Spleen (tissue), 11 donors: Measurements from ENCODE around the gene OPCML. TPM values are rescaled to one million over a fixed set of nuclear protein-coding genes. Genes with fewer than 3 reads are reported as not detected.

Source experiments
- DNase-seq: peaks from one replicate; pipeline ENCODE4 v3.0.0-alpha.2; 2020
- H3K27ac ChIP-seq, 8 donors: fragments of 200-600 bp; sonication (generic) in 7 of 8; 1 replicate in 4 of 8; 2 replicates in 4 of 8; pipeline versions ENCODE4 v1.5.0 to v1.8.0; 2016 to 2021; ENCODE audit warnings: inconsistent platforms in 4 of 8, mild to moderate bottlenecking in 4 of 8, moderate library complexity in 1 of 8
- H3K27me3 ChIP-seq, 7 donors: fragments of 200-600 bp; sonication (generic) in 6 of 7; replicated peaks in 1 of 7; 1 replicate in 4 of 7; 2 replicates in 3 of 7; pipeline versions ENCODE4 v1.5.0 to v1.8.0; 2016 to 2021; ENCODE audit warnings: inconsistent platforms in 3 of 7, mild to moderate bottlenecking in 1 of 7
- H3K36me3 ChIP-seq, 6 donors: fragments of 200-600 bp; sonication (generic) in 5 of 6; 1 replicate in 4 of 6; 2 replicates in 2 of 6; pipeline versions ENCODE4 v1.5.0 to v1.8.0; 2016 to 2021; ENCODE audit warnings: inconsistent platforms in 2 of 6
- H3K4me1 ChIP-seq, 6 donors: fragments of 200-600 bp; sonication (generic) in 5 of 6; 1 replicate in 3 of 6; 2 replicates in 3 of 6; pipeline versions ENCODE4 v1.5.0 to v1.8.0; 2016 to 2021; ENCODE audit warnings: inconsistent platforms in 3 of 6
- H3K4me3 ChIP-seq, 8 donors: fragments of 200-600 bp; sonication (generic) in 7 of 8; 1 replicate in 4 of 8; 2 replicates in 4 of 8; pipeline versions ENCODE4 v1.5.0 to v1.8.0; 2016 to 2021; ENCODE audit warnings: inconsistent platforms in 4 of 8, mild to moderate bottlenecking in 4 of 8, moderate library complexity in 2 of 8
- H3K9me3 ChIP-seq, 8 donors: fragments of 200-600 bp; sonication (generic) in 7 of 8; 1 replicate in 4 of 8; 2 replicates in 4 of 8; pipeline versions ENCODE4 v1.5.0 to v1.8.0; 2016 to 2021; ENCODE audit warnings: inconsistent platforms in 4 of 8
- POLR2A ChIP-seq, 3 donors: fragments of 450-650 bp; IDR thresholded peaks; one replicate each; pipeline ENCODE4 v1.5.1; 2017; ENCODE audit warnings: antibody characterized with exemption in 3 of 3, mild to moderate bottlenecking in 1 of 3
- POLR2AphosphoS5 ChIP-seq, 3 donors: sonication (generic); formaldehyde crosslinking; IDR thresholded peaks; one replicate each; pipeline ENCODE4 v1.5.1; 2017; ENCODE audit warnings: antibody characterized with exemption in 3 of 3
- WGBS, 5 donors: extraction: QIAGEN DNeasy Blood & Tissue Kit in 3 of 5; methylation state at CpG; one replicate each; pipeline versions ENCODE4 v1.1.5 to v1.1.7; 2013 to 2018; 5-methylcytosine and 5-hydroxymethylcytosine counted together
- intact Hi-C: fragments of 100-400 bp; cut with DNase I; formaldehyde crosslinking; loops from one replicate; pipeline ENCODE4 v1.15.0; 2023; ENCODE audit warnings: low total_unique reads
- polyA plus RNA-seq, 3 donors: library from polyadenylated mRNA; stranded (reverse); fragments of 200-250 nt; gene quantifications; one replicate each; pipeline ENCODE4 v1.2.1, GENCODE V29; 2013
- total RNA-seq, 7 donors: library from RNA; depleted of rRNA in 3 of 7; stranded (reverse); fragments of >200 nt in 3 of 7; fragmentation: NEBNext Ultra II Directional in 4 of 7; extraction: Animal tissue kit (Norgen Biotek cat#: 25700) in 4 of 7; gene quantifications; one replicate each; pipeline versions ENCODE4 v1.1.0 to v1.2.1, GENCODE V29; 2016 to 2021
- TF ChIP-seq, protein P1 (sequence below), 11 experiments: fragments of 200-600 bp in 7 of 11; fragments of 450-650 bp in 4 of 11; sonication (generic) in 4 of 11; IDR thresholded peaks in 8 of 11; conservative IDR thresholded peaks in 3 of 11; 1 replicate in 7 of 11; 2 replicates in 4 of 11; pipeline versions ENCODE4 v1.4.0 to v1.8.0; 2016 to 2021; ENCODE audit warnings: antibody characterized with exemption in 11 of 11, inconsistent platforms in 4 of 11, mild to moderate bottlenecking in 1 of 11
- donor health status: healthy with polysubstance abuse.
- donor health status: DM: no; HTN: no; CAD: no; lungs with moderate emphysema.
- donor health status: DM: no; HTN: no; CAD: no.
- donor health status: Bipolar disorder and iron deficiency.
- donor health status: healthy.
- donor health status: DM: no; HTN: no; CAD: no.
- donor health status: DM: yes; HTN: yes; CAD: no.

Gene OPCML
- total and polyA plus RNA-seq, 10 donors = 0.09 to 10.7 (median 3.1) TPM

DNA sequence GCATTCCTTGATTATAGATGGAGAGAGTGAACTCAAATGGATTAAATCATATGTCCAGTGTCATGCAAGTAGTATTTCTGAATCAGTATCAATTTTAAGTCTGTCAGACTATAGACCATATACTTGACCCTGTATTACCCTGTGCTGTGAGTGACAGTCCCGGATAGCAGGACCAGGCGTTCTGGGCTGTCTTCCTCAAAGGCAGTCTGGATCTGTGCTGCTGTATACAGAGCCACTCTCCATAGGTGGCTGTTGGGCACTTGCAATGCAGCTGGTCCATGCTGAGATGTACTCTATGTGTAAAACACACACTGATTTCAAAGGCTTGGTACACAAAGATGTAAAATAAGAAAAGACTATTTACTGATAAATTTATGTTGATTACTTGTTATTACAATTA is 294.3 kb downstream of the OPCML start:
- TF ChIP-seq POLR2A (IDR thresholded peaks at IDR 0.05) (no peak), POLR2AphosphoS5 (IDR thresholded peaks at IDR 0.05) (no peak)
- no peak for DNase-seq
- 82 to 100% (median 91%) methylated on average over 2 of the region's 2 CpGs for WGBS, 5 donors
- intact Hi-C loops = no loop called here
- Histone ChIP-seq H3K4me1 (no peaks in the 10 kb centered on the region), H3K4me3 (no peak overlapping the region), H3K9me3 (peaks cover 0 to 8% (median 2%) of the 10 kb centered on the region in 8 donors), H3K27me3 (no peaks in the 10 kb centered on the region), H3K36me3 (no peaks in the 10 kb centered on the region), H3K27ac (no peak overlapping the region)

DNA sequence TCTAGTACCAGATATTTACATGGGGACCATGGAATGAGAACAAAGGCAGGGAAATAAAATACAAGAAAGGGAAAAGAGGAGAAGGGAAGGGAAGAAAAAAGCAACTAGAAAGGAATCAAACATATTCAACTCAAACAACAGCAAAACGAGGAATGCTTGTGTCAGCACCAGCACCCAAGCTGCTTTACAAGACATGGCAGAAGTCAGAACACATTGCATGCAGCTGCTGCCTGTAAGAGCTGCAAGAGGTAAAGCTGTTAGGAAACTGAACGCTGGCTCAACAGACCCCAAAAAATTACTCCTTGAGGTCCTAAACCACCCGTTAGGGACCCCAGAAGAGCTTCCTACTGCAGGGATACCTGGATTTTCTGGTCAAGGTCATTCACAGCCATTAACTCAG is 296.9 kb downstream of the OPCML start:
- H3K9me3 ChIP-seq = peaks cover 0 to 12% (median 2%) of the 10 kb centered on the region in 8 donors
- no peaks in the 10 kb centered on the region for H3K4me1 ChIP-seq
- no peak for DNase-seq
- intact Hi-C loops = no loop called here
- no peak overlapping the region for H3K4me3 ChIP-seq
- no peaks in the 10 kb centered on the region for H3K36me3 ChIP-seq
- no peaks in the 10 kb centered on the region for H3K27me3 ChIP-seq
- WGBS, 5 donors = 69 to 85% (median 78%) methylated on average over 3 of the region's 3 CpGs
- TF ChIP-seq POLR2AphosphoS5 (IDR thresholded peaks at IDR 0.05) (no peak), POLR2A (IDR thresholded peaks at IDR 0.05) (no peak)
- TF ChIP-seq, protein P1, sequence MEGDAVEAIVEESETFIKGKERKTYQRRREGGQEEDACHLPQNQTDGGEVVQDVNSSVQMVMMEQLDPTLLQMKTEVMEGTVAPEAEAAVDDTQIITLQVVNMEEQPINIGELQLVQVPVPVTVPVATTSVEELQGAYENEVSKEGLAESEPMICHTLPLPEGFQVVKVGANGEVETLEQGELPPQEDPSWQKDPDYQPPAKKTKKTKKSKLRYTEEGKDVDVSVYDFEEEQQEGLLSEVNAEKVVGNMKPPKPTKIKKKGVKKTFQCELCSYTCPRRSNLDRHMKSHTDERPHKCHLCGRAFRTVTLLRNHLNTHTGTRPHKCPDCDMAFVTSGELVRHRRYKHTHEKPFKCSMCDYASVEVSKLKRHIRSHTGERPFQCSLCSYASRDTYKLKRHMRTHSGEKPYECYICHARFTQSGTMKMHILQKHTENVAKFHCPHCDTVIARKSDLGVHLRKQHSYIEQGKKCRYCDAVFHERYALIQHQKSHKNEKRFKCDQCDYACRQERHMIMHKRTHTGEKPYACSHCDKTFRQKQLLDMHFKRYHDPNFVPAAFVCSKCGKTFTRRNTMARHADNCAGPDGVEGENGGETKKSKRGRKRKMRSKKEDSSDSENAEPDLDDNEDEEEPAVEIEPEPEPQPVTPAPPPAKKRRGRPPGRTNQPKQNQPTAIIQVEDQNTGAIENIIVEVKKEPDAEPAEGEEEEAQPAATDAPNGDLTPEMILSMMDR (IDR thresholded peaks at IDR 0.05 in 8 of 11, conservative IDR thresholded peaks at IDR 0.05 in 3 of 11) = no peak
- no peak overlapping the region for H3K27ac ChIP-seq

DNA sequence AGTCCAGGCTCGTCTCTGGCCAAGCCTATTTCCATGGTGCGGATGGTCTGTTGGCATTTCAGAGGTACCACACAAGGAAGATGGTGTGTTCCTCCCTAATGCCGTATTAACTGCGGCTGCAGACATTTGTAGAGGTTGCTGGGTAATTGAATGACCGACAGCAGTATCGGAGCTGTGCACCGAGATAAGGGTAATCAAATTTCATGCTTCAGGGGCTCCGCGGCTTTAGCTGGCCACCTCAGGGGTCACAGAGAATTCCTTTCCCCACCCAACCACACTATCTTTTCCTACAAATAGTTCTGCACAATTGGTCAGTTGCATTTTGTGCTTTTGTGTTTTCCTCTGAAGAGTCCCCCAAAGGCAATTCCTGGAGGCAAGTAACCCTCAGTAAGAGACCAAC is 297.4 kb downstream of the OPCML start:
- Histone ChIP-seq H3K4me3 (no peak overlapping the region), H3K27ac (no peak overlapping the region), H3K9me3 (peaks cover 0 to 12% (median 2%) of the 10 kb centered on the region in 8 donors), H3K4me1 (no peaks in the 10 kb centered on the region), H3K27me3 (no peaks in the 10 kb centered on the region), H3K36me3 (no peaks in the 10 kb centered on the region)
- 66 to 81% (median 74%) methylated on average over 9 of the region's 9 CpGs for WGBS, 5 donors
- no peak for DNase-seq
- TF ChIP-seq POLR2A (IDR thresholded peaks at IDR 0.05) = no peak
- TF ChIP-seq, protein P1 (IDR thresholded peaks at IDR 0.05 in 8 of 11, conservative IDR thresholded peaks at IDR 0.05 in 3 of 11) = no peak
- intact Hi-C loops = no loop called here

DNA sequence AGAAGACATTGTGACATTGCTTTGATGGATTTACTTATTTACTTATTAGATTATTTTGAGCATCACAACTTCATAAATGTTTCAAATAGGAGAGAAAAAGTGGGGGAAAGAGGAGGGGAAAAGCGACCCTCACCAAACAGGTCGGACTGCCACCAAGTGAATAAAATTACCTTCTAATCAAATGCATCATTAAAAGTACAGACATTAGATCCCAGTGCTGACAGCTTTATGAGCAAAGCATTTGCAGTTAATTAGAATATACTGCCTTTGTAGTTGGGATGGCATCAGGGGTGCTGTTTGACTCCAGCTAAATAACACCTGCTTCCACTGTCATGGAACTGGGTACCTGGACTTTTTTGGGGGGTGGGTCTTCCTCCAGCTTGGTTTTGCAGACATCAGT is 299.6 kb downstream of the OPCML start:
- Histone ChIP-seq H3K27me3 (peaks cover 0 to 13% (median 0%) of the 10 kb centered on the region in 7 donors), H3K9me3 (peaks cover 0 to 12% (median 2%) of the 10 kb centered on the region in 8 donors), H3K4me3 (no peak overlapping the region), H3K4me1 (peaks cover 0 to 9% (median 2%) of the 10 kb centered on the region in 6 donors), H3K27ac (no peak overlapping the region), H3K36me3 (no peaks in the 10 kb centered on the region)
- DNase-seq = no peak
- TF ChIP-seq, protein P1 (IDR thresholded peaks at IDR 0.05 in 8 of 11, conservative IDR thresholded peaks at IDR 0.05 in 3 of 11) = no peak
- no peak for TF ChIP-seq POLR2AphosphoS5 (IDR thresholded peaks at IDR 0.05)
- intact Hi-C loops = no loop called here
- WGBS, 5 donors = 62 to 90% (median 68%) methylated on average over 2 of the region's 2 CpGs

DNA sequence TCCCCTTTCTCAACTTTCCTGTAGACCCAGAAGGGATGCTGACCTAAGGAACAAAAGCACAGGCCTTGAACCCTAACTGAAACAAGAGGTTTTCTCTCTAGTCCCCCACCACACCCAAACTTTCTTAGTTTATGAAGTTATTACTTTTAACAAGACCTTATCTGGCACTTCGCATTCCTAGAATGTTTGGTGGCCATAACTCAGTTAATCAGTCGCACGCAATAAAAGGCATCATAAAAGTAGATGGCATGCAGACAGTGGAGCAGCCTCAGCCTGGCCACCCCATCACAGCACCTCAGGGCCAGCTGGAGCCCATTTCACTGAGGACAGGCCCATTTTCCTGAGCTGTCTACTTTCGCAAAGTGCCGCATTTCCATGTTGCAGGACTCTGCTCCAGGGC is 301.9 kb downstream of the OPCML start:
- H3K27me3 ChIP-seq = peaks cover 0 to 22% (median 0%) of the 10 kb centered on the region in 7 donors
- peaks cover 0 to 12% (median 2%) of the 10 kb centered on the region in 8 donors for H3K9me3 ChIP-seq
- H3K27ac ChIP-seq = no peak overlapping the region
- intact Hi-C loops = no loop called here
- 89 to 95% (median 94%) methylated on average over 5 of the region's 5 CpGs for WGBS, 5 donors
- no peaks in the 10 kb centered on the region for H3K36me3 ChIP-seq
- peaks cover 0 to 9% (median 2%) of the 10 kb centered on the region in 6 donors for H3K4me1 ChIP-seq
- no peak overlapping the region for H3K4me3 ChIP-seq
- TF ChIP-seq, protein P1 (IDR thresholded peaks at IDR 0.05 in 8 of 11, conservative IDR thresholded peaks at IDR 0.05 in 3 of 11) = no peak
- TF ChIP-seq POLR2A (IDR thresholded peaks at IDR 0.05) = no peak
- TF ChIP-seq POLR2AphosphoS5 (IDR thresholded peaks at IDR 0.05) = no peak
- DNase-seq = no peak
